PC-9 (cell line): ENCODE data around the gene DOCK1.

Experiments used
- CTCF ChIP-seq: fragments of 200-600 bp; sonication (generic); conservative IDR thresholded peaks from 2 replicates; pipeline ENCODE4 v1.6.1; 2017; ENCODE audit warnings: mixed run types, antibody characterized with exemption, mild to moderate bottlenecking, moderate library complexity
- EZH2 ChIP-seq: fragments of 200-600 bp; sonication (generic); IDR thresholded peaks from 2 replicates; pipeline ENCODE4 v1.8.0; 2017; ENCODE audit warnings: antibody characterized with exemption, low read depth

GRCh38 chr10:126945351-126946030 lies 40.3 kb downstream of the DOCK1 start:
- TF ChIP-seq CTCF (no peak), EZH2 (no peak)
